HCT116 (cell line): ENCODE results near the gene MCTP2. TPM values are rescaled to one million over a fixed set of nuclear protein-coding genes. Genes with fewer than 3 reads are reported as not detected.

Experiments
- ATAC-seq: fragments of 200-7000 bp; cut with Tn5 transposase; 2 replicates; pipeline ENCODE4 v1.9.1; 2020; ENCODE audit warnings: mild to moderate bottlenecking, moderate library complexity
- BruUV-seq: library from RNA; stranded (reverse); fragments of 400-500 nt; replicated peaks from 2 replicates; lab custom pipeline; 2021; lab: Mats Ljungman, UMichigan
- CTCF ChIA-PET: fragments of 300-600 bp; sonication (Branson Sonifier 250); formaldehyde crosslinking; loops from one replicate; lab custom pipeline; 2021; ENCODE audit warnings: antibody characterized with exemption; lab: Charles Lee
- POLR2A ChIA-PET: fragments of 300-600, 350-600 bp; sonication (Branson Sonifier 250); formaldehyde crosslinking; loops from one replicate; lab custom pipeline; 2021; ENCODE audit warnings: antibody characterized with exemption; lab: Charles Lee
- RAD21 ChIA-PET, 2 experiments: fragments of 300-600 bp; sonication (Branson Sonifier 250); formaldehyde crosslinking; loops; one replicate each; lab custom pipeline; 2023; ENCODE audit warnings: low total read pairs in 2 of 2; ENCODE audit not compliant: uncharacterized antibody in 2 of 2, unreplicated experiment in 2 of 2, low non-redundant PET in 1 of 2; lab: Charles Lee
- DNase-seq: peaks from one replicate; pipeline ENCODE4 v3.0.0-alpha.2; 2010; ENCODE audit warnings: low read depth, low spot score
- H2AFZ ChIP-seq: fragments of 200-600 bp; shearing (Covaris generic), sonication (generic); 2 replicates; pipeline ENCODE4 v1.6.1; 2017; ENCODE audit warnings: low read depth, mixed run types, mixed read lengths, antibody characterized with exemption, low read length; ENCODE audit not compliant: poor library complexity, severe bottlenecking
- H3K27ac ChIP-seq: 2 replicates; pipeline ENCODE4 v1.5.1; 2012; ENCODE audit warnings: low read depth, low read length
- H3K27me3 ChIP-seq: fragments of 200-600 bp; sonication (generic); 2 replicates; pipeline ENCODE4 v1.6.1; 2016; ENCODE audit warnings: mixed run types, low read length, mixed read lengths; ENCODE audit not compliant: insufficient read depth
- H3K36me3 ChIP-seq, 2 experiments: fragments of 200-500 bp in 1 of 2; fragments of 200-600 bp in 1 of 2; sonication (Bioruptor generic) in 1 of 2; sonication (generic) in 1 of 2; 2 replicates each; pipeline versions ENCODE4 v1.5.1 to v1.6.1; 2014 to 2016; ENCODE audit warnings: low read length in 2 of 2, inconsistent platforms in 1 of 2, mixed read lengths in 1 of 2, mixed run types in 1 of 2; ENCODE audit not compliant: insufficient read depth in 2 of 2, control insufficient read depth in 1 of 2
- H3K4me1 ChIP-seq, 2 experiments: fragments of 200-600 bp in 1 of 2; sonication (generic) in 1 of 2; 2 replicates each; pipeline versions ENCODE4 v1.5.1 to v1.6.1; 2012 to 2017; ENCODE audit warnings: low read length in 2 of 2, inconsistent platforms in 1 of 2, mild to moderate bottlenecking in 1 of 2, mixed read lengths in 1 of 2, mixed run types in 1 of 2, moderate library complexity in 1 of 2; ENCODE audit not compliant: insufficient read depth in 2 of 2, control insufficient read depth in 1 of 2
- H3K4me2 ChIP-seq: fragments of 200-600 bp; sonication (generic); 2 replicates; pipeline ENCODE4 v1.6.1; 2017; ENCODE audit warnings: mixed run types, low read length, mixed read lengths
- H3K4me3 ChIP-seq, 2 experiments: fragments of 200-600 bp in 1 of 2; sonication (generic) in 1 of 2; replicated peaks in 1 of 2; 2 replicates each; pipeline ENCODE4 v1.5.1; 2011 to 2016; ENCODE audit warnings: low read length in 2 of 2, control low read depth in 1 of 2, low read depth in 1 of 2, mild to moderate bottlenecking in 1 of 2, mixed read lengths in 1 of 2, mixed run types in 1 of 2
- H3K79me2 ChIP-seq: fragments of 200-600 bp; sonication (generic); 2 replicates; pipeline ENCODE4 v1.6.1; 2017; ENCODE audit warnings: mild to moderate bottlenecking, mixed run types, low read length, moderate library complexity, mixed read lengths; ENCODE audit not compliant: insufficient read depth
- H3K9ac ChIP-seq: fragments of 200-600 bp; sonication (generic); 2 replicates; pipeline ENCODE4 v1.6.1; 2016; ENCODE audit warnings: low read length, mixed read lengths
- H3K9me2 ChIP-seq: fragments of 200-600 bp; sonication (generic), shearing (Covaris generic); 2 replicates; pipeline ENCODE4 v1.6.1; 2017; ENCODE audit warnings: mixed run types, mild to moderate bottlenecking, moderate library complexity; ENCODE audit not compliant: insufficient read depth
- H3K9me3 ChIP-seq, 2 experiments: fragments of 200-500 bp in 1 of 2; fragments of 200-600 bp in 1 of 2; sonication (Bioruptor generic) in 1 of 2; sonication (generic) in 1 of 2; 2 replicates each; pipeline ENCODE4 v1.6.1; 2014 to 2017; ENCODE audit warnings: low read length in 2 of 2, mixed read lengths in 2 of 2, inconsistent platforms in 1 of 2, low read depth in 1 of 2, mild to moderate bottlenecking in 1 of 2, mixed run types in 1 of 2, moderate library complexity in 1 of 2; ENCODE audit not compliant: control insufficient read depth in 1 of 2, insufficient read depth in 1 of 2
- H4K20me1 ChIP-seq: fragments of 200-600 bp; sonication (generic), shearing (Covaris generic); 2 replicates; pipeline ENCODE4 v1.6.1; 2017; ENCODE audit warnings: mixed run types, mild to moderate bottlenecking, moderate library complexity; ENCODE audit not compliant: insufficient read depth
- ATF3 ChIP-seq: IDR thresholded peaks from 2 replicates; pipeline ENCODE4 v1.6.1; 2012
- CBX3 ChIP-seq: IDR thresholded peaks from 2 replicates; pipeline ENCODE4 v1.6.1; 2012; ENCODE audit warnings: low read depth
- CEBPB ChIP-seq: IDR thresholded peaks from 2 replicates; pipeline ENCODE4 v1.6.1; 2012; ENCODE audit warnings: low read depth
- CTCF ChIP-seq, 3 experiments: fragments of 200-600 bp in 1 of 3; sonication (generic) in 1 of 3; IDR thresholded peaks in 2 of 3; conservative IDR thresholded peaks in 1 of 3; 2 replicates each; pipeline ENCODE4 v1.5.1; 2012 to 2017; ENCODE audit warnings: low read depth in 2 of 3, low read length in 2 of 3, antibody characterized with exemption in 1 of 3, borderline replicate concordance in 1 of 3, control low read depth in 1 of 3, mild to moderate bottlenecking in 1 of 3, mixed read lengths in 1 of 3, mixed run types in 1 of 3, moderate library complexity in 1 of 3; ENCODE audit not compliant: insufficient read depth in 1 of 3
- EGR1 ChIP-seq: IDR thresholded peaks from 2 replicates; pipeline ENCODE4 v1.6.1; 2012; ENCODE audit warnings: low read depth
- ELF1 ChIP-seq: IDR thresholded peaks from 2 replicates; pipeline ENCODE4 v1.6.1; 2012; ENCODE audit warnings: low read depth, borderline replicate concordance
- EZH2 ChIP-seq: fragments of 200-600 bp; sonication (generic); IDR thresholded peaks from 2 replicates; pipeline ENCODE4 v1.6.1; 2017; ENCODE audit warnings: antibody characterized with exemption, mixed run types
- EZH2phosphoT487 ChIP-seq: fragments of 200-600 bp; IDR thresholded peaks from 2 replicates; pipeline ENCODE4 v1.6.1; 2018; ENCODE audit warnings: antibody characterized with exemption, borderline replicate concordance
- FOSL1 ChIP-seq: IDR thresholded peaks from 2 replicates; pipeline ENCODE4 v1.6.1; 2012; ENCODE audit warnings: low read depth
- JUND ChIP-seq: IDR thresholded peaks from 2 replicates; pipeline ENCODE4 v1.6.1; 2012
- POLR2A ChIP-seq: IDR thresholded peaks from 2 replicates; pipeline ENCODE4 v1.7.0; 2011; ENCODE audit warnings: borderline replicate concordance; ENCODE audit not compliant: insufficient read depth, insufficient read length; ENCODE audit errors: extremely low read depth
- POLR2AphosphoS5 ChIP-seq: IDR thresholded peaks from 2 replicates; pipeline ENCODE4 v1.6.1; 2011; ENCODE audit warnings: mild to moderate bottlenecking, low read depth, low read length, moderate library complexity
- REST ChIP-seq: IDR thresholded peaks from 2 replicates; pipeline ENCODE4 v1.6.1; 2012; ENCODE audit warnings: low read depth
- SP1 ChIP-seq: IDR thresholded peaks from 2 replicates; pipeline ENCODE4 v1.6.1; 2012; ENCODE audit warnings: low read depth
- SRF ChIP-seq: IDR thresholded peaks from 2 replicates; pipeline ENCODE4 v1.6.1; 2012; ENCODE audit warnings: low read depth
- ZBTB33 ChIP-seq: IDR thresholded peaks from 2 replicates; pipeline ENCODE4 v1.6.1; 2011; ENCODE audit warnings: mild to moderate bottlenecking, low read length, moderate library complexity; ENCODE audit not compliant: insufficient replicate concordance; ENCODE audit errors: extremely low read depth
- intact Hi-C: fragments of 100-400 bp; cut with micrococcal nuclease; formaldehyde crosslinking; loops from 2 replicates; pipeline ENCODE4 v1.10.0; 2022
- total RNA-seq: library from RNA; stranded (reverse); gene quantifications from one replicate; pipeline ENCODE4 v1.2.1, GENCODE V29; 2021; ENCODE audit not compliant: unreplicated experiment

The MCTP2 gene
- total RNA-seq, 1 experiment from 2014 or later, result 12.9 TPM

GRCh38 chr15:94243418-94243817 is 12.1 kb downstream of the MCTP2 start:
- no peak overlapping the region for H3K4me2 ChIP-seq
- H2AFZ ChIP-seq, result no peak overlapping the region
- no peak overlapping the region for H3K27ac ChIP-seq
- no peaks in the 10 kb centered on the region for H3K9me3 ChIP-seq
- peaks cover 11% of the 10 kb centered on the region for H3K79me2 ChIP-seq
- no peaks in the 10 kb centered on the region for H3K36me3 ChIP-seq
- H3K4me1 ChIP-seq, result peaks cover 0 to 6% of the 10 kb centered on the region in 2 experiments; a peak in 1 of 4 replicates
- CTCF ChIA-PET, result no interaction called here
- ATAC-seq (no peak), DNase-seq (no peak)
- no TSS peak for BruUV-seq
- no peaks in the 10 kb centered on the region for H4K20me1 ChIP-seq
- no peak overlapping the region for H3K4me3 ChIP-seq
- RAD21 ChIA-PET, result no interaction called here
- intact Hi-C loops, result no loop called here
- POLR2A ChIA-PET, result no interaction called here
- H3K27me3 ChIP-seq, result no peaks in the 10 kb centered on the region
- TF ChIP-seq POLR2A (no peak), EGR1 (no peak), ATF3 (no peak), CBX3 (no peak), ELF1 (no peak), EZH2 (no peak), SP1 (no peak), REST (no peak), FOSL1 (no peak), ZBTB33 (no peak), CTCF (IDR thresholded peaks at IDR 0.05 in 2 of 3, conservative IDR thresholded peaks at IDR 0.05 in 1 of 3; ENCODE audit: borderline replicate concordance in 1 of 3, insufficient read depth in 1 of 3, low read depth in 2 of 3, low read length in 2 of 3) (no peak), EZH2phosphoT487 (no peak), POLR2AphosphoS5 (no peak), CEBPB (no peak), SRF (no peak), JUND (no peak)
- H3K9ac ChIP-seq, result no peak overlapping the region
- H3K9me2 ChIP-seq, result no peaks in the 10 kb centered on the region
